SK-N-SH treated with all-trans-retinoic acid at 6 μM for 48 hours (cell line): ENCODE data around the gene TGIF1.

Experiments
- ATAC-seq: fragments of 200-7000 bp; cut with Tn5 transposase; 3 replicates; pipeline ENCODE4 v1.9.1; 2020; ENCODE audit warnings: mild to moderate bottlenecking, moderate library complexity
- ARNTL ChIP-seq: fragments of 450-650 bp; formaldehyde crosslinking; IDR thresholded peaks from 2 replicates; pipeline ENCODE4 v1.5.0; 2020; ENCODE audit warnings: low read depth, mild to moderate bottlenecking, moderate library complexity, borderline replicate concordance
- BACH2 ChIP-seq: fragments of 250-450 bp; sonication (Bioruptor Pico); IDR thresholded peaks from 2 replicates; pipeline ENCODE4 v1.9.0; 2021; ENCODE audit warnings: mild to moderate bottlenecking, borderline replicate concordance
- CREB5 ChIP-seq: fragments of 250-450 bp; sonication (Bioruptor Pico); IDR thresholded peaks from 2 replicates; pipeline ENCODE4 v1.5.1; 2020; ENCODE audit warnings: low read depth, mild to moderate bottlenecking, moderate library complexity
- CSDC2 ChIP-seq: fragments of 250-450 bp; sonication (Bioruptor Pico); IDR thresholded peaks from 2 replicates; pipeline ENCODE4 v1.5.0; 2020; ENCODE audit warnings: mild to moderate bottlenecking, moderate library complexity
- CSRNP3 ChIP-seq: fragments of 250-450 bp; sonication (Bioruptor Pico); IDR thresholded peaks from 2 replicates; pipeline ENCODE4 v1.5.1; 2021; ENCODE audit warnings: mild to moderate bottlenecking, moderate library complexity
- ESRRG ChIP-seq: fragments of 250-450 bp; sonication (Bioruptor Pico); IDR thresholded peaks from 2 replicates; pipeline ENCODE4 v1.6.1; 2021; ENCODE audit warnings: mild to moderate bottlenecking
- GLIS3 ChIP-seq: fragments of 250-450 bp; sonication (Bioruptor Pico); IDR thresholded peaks from 2 replicates; pipeline ENCODE4 v1.5.0; 2020; ENCODE audit warnings: mild to moderate bottlenecking, moderate library complexity
- ISL1 ChIP-seq: fragments of 250-450 bp; sonication (Bioruptor Pico); IDR thresholded peaks from 2 replicates; pipeline ENCODE4 v2.1.2; 2022; ENCODE audit warnings: mild to moderate bottlenecking, moderate library complexity
- OSR1 ChIP-seq: fragments of 250-450 bp; sonication (Bioruptor Pico); IDR thresholded peaks from 2 replicates; pipeline ENCODE4 v1.8.0; 2022; ENCODE audit warnings: moderate library complexity, mild to moderate bottlenecking, inconsistent platforms
- PATZ1 ChIP-seq: fragments of 250-450 bp; sonication (Bioruptor Pico); IDR thresholded peaks from 2 replicates; pipeline ENCODE4 v1.8.0; 2020; ENCODE audit warnings: mild to moderate bottlenecking, moderate library complexity, borderline replicate concordance
- POU6F1 ChIP-seq: fragments of 250-450 bp; sonication (Bioruptor Pico); IDR thresholded peaks from 2 replicates; pipeline ENCODE4 v1.8.0; 2021; ENCODE audit warnings: low read depth, mild to moderate bottlenecking, moderate library complexity, borderline replicate concordance
- PPARA ChIP-seq: fragments of 250-450 bp; sonication (Bioruptor Pico); IDR thresholded peaks from 2 replicates; pipeline ENCODE4 v1.5.0; 2020; ENCODE audit warnings: mild to moderate bottlenecking, borderline replicate concordance
- RARB ChIP-seq: fragments of 250-450 bp; sonication (Bioruptor Pico); IDR thresholded peaks from 2 replicates; pipeline ENCODE4 v1.8.0; 2021; ENCODE audit warnings: mild to moderate bottlenecking, moderate library complexity
- SNAI2 ChIP-seq: fragments of 250-450 bp; sonication (Bioruptor Pico); IDR thresholded peaks from 2 replicates; pipeline ENCODE4 v1.5.0; 2020; ENCODE audit warnings: mild to moderate bottlenecking, moderate library complexity
- TCF4 ChIP-seq: fragments of 250-450 bp; sonication (Bioruptor Pico); IDR thresholded peaks from 2 replicates; pipeline ENCODE4 v1.8.0; 2021; ENCODE audit warnings: mild to moderate bottlenecking, moderate library complexity, borderline replicate concordance
- TOX ChIP-seq: fragments of 250-450 bp; sonication (Bioruptor Pico); IDR thresholded peaks from 2 replicates; pipeline ENCODE4 v1.8.0; 2021; ENCODE audit warnings: mild to moderate bottlenecking, moderate library complexity, borderline replicate concordance
- TSHZ2 ChIP-seq: fragments of 250-450 bp; sonication (Bioruptor Pico); IDR thresholded peaks from 2 replicates; pipeline ENCODE4 v1.5.0; 2020; ENCODE audit warnings: mild to moderate bottlenecking, moderate library complexity
- ZFP3 ChIP-seq: fragments of 250-450 bp; sonication (Bioruptor Pico); IDR thresholded peaks from 2 replicates; pipeline ENCODE4 v1.5.0; 2020; ENCODE audit warnings: mild to moderate bottlenecking, moderate library complexity
- ZFP30 ChIP-seq: fragments of 450-650 bp; formaldehyde crosslinking; IDR thresholded peaks from 2 replicates; pipeline ENCODE4 v1.5.0; 2022; ENCODE audit warnings: mild to moderate bottlenecking, moderate library complexity
- ZNF70 ChIP-seq: fragments of 450-650 bp; formaldehyde crosslinking; IDR thresholded peaks from 2 replicates; pipeline ENCODE4 v1.5.0; 2020; ENCODE audit warnings: mild to moderate bottlenecking, moderate library complexity

TGIF1 gene

GRCh38 chr18:3402982-3403451 is 47.0 kb upstream of the TGIF1 start (continued):
- no peak for TF ChIP-seq BACH2 (CRISPR knock-in tag)
- TF ChIP-seq ISL1 (CRISPR knock-in tag): no peak
- no peak for TF ChIP-seq ESRRG (CRISPR knock-in tag)
- TF ChIP-seq ZNF70 (CRISPR knock-in tag): no peak

- no peak for TF ChIP-seq CSRNP3 (CRISPR knock-in tag)
- no peak for TF ChIP-seq TSHZ2 (CRISPR knock-in tag)
- no peak for TF ChIP-seq CREB5
- no peak for TF ChIP-seq ARNTL (CRISPR knock-in tag)
- TF ChIP-seq TOX (CRISPR knock-in tag): no peak
- TF ChIP-seq GLIS3 (CRISPR knock-in tag): no peak
- TF ChIP-seq CSDC2 (CRISPR knock-in tag): no peak
- TF ChIP-seq RARB (CRISPR knock-in tag): no peak
- TF ChIP-seq OSR1 (CRISPR knock-in tag): no peak
- no peak for TF ChIP-seq SNAI2
- no peak for TF ChIP-seq PPARA (CRISPR knock-in tag)
- TF ChIP-seq ZNF70 (CRISPR knock-in tag): no peak
- no peak for TF ChIP-seq ZFP30
- no peak for TF ChIP-seq POU6F1 (CRISPR knock-in tag)
- TF ChIP-seq ESRRG (CRISPR knock-in tag): no peak
- no peak for ATAC-seq
Observed at GRCh38 chr18:3405713-3406112, 44.3 kb upstream of the TGIF1 start.

- no peak for ATAC-seq
- no peak for TF ChIP-seq RARB (CRISPR knock-in tag)
- no peak for TF ChIP-seq PPARA (CRISPR knock-in tag)
- no peak for TF ChIP-seq POU6F1 (CRISPR knock-in tag)
- no peak for TF ChIP-seq TCF4 (CRISPR knock-in tag)
- no peak for TF ChIP-seq GLIS3 (CRISPR knock-in tag)
- TF ChIP-seq OSR1 (CRISPR knock-in tag): no peak
- TF ChIP-seq TOX (CRISPR knock-in tag): no peak
Observed at GRCh38 chr18:3408107-3408506, 41.9 kb upstream of the TGIF1 start.

GRCh38 chr18:3409811-3410210 is 40.2 kb upstream of the TGIF1 start:
- no peak for ATAC-seq
- TF ChIP-seq TSHZ2 (CRISPR knock-in tag) (no peak), PATZ1 (CRISPR knock-in tag) (no peak), CSRNP3 (CRISPR knock-in tag) (no peak), ZFP3 (no peak)
